WERI-Rb-1 (cell line): ENCODE data around the gene ITGAL.

Experiments
- DNase-seq: peaks from one replicate; pipeline ENCODE4 v3.0.0-alpha.2; 2020
- H3K27ac ChIP-seq: fragments of 250-450 bp; sonication (Bioruptor Pico); 2 replicates; pipeline ENCODE4 v1.5.1; 2020; ENCODE audit warnings: mild to moderate bottlenecking, moderate library complexity
- H3K27me3 ChIP-seq: fragments of 250-450 bp; sonication (Bioruptor Pico); 2 replicates; pipeline ENCODE4 v1.5.1; 2021; ENCODE audit warnings: mild to moderate bottlenecking, low read depth, moderate library complexity; ENCODE audit not compliant: insufficient read depth, severe bottlenecking
- H3K36me3 ChIP-seq: fragments of 250-450 bp; sonication (Bioruptor Pico); 2 replicates; pipeline ENCODE4 v1.5.1; 2020; ENCODE audit warnings: mild to moderate bottlenecking, moderate library complexity
- H3K4me3 ChIP-seq: 2 replicates; pipeline ENCODE4 v1.5.1; 2011; ENCODE audit warnings: low read depth, mild to moderate bottlenecking, control low read depth, low read length
- H3K9me3 ChIP-seq: fragments of 250-450 bp; sonication (Bioruptor Pico); 2 replicates; pipeline ENCODE4 v1.5.1; 2021; ENCODE audit warnings: mild to moderate bottlenecking, moderate library complexity; ENCODE audit not compliant: severe bottlenecking
- CTCF ChIP-seq: IDR thresholded peaks from 2 replicates; pipeline ENCODE4 v1.5.1; 2011; ENCODE audit warnings: low read depth, mild to moderate bottlenecking, control low read depth, inconsistent platforms, low read length

Gene ITGAL

DNA sequence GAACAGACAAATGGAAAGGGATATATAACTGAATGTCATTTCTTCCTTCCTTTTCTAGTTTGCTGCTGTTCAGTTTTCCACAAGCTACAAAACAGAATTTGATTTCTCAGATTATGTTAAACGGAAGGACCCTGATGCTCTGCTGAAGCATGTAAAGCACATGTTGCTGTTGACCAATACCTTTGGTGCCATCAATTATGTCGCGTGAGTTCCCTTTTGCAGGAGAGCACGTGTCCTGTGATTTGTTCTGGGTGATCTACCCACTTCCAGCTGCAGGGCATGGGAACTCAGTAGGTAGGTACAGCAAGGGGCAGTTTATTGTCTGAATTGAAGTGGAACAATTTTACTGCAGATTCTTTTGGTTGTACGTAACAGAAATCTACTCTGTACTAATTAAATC lies 8.8 kb downstream of the ITGAL start:
- H3K27ac ChIP-seq: no peak overlapping the region
- no peak overlapping the region for H3K4me3 ChIP-seq
- DNase-seq: no peak
- H3K27me3 ChIP-seq: no peaks in the 10 kb centered on the region
- no peak for TF ChIP-seq CTCF
- no peaks in the 10 kb centered on the region for H3K9me3 ChIP-seq
- H3K36me3 ChIP-seq: no peaks in the 10 kb centered on the region

- no peak for DNase-seq
- H3K36me3 ChIP-seq: no peaks in the 10 kb centered on the region
- no peaks in the 10 kb centered on the region for H3K27me3 ChIP-seq
- no peak overlapping the region for H3K27ac ChIP-seq
- no peak for TF ChIP-seq CTCF
- no peak overlapping the region for H3K4me3 ChIP-seq
- no peaks in the 10 kb centered on the region for H3K9me3 ChIP-seq
Observed at GRCh38 chr16:30482366-30482765, 9.8 kb downstream of the ITGAL start.

GRCh38 chr16:30484887-30485286 lies 12.3 kb downstream of the ITGAL start:
- Histone ChIP-seq H3K27me3 (no peaks in the 10 kb centered on the region), H3K9me3 (no peaks in the 10 kb centered on the region), H3K4me3 (no peak overlapping the region), H3K36me3 (no peaks in the 10 kb centered on the region), H3K27ac (no peak overlapping the region)
- TF ChIP-seq CTCF: no peak
- no peak for DNase-seq

DNA sequence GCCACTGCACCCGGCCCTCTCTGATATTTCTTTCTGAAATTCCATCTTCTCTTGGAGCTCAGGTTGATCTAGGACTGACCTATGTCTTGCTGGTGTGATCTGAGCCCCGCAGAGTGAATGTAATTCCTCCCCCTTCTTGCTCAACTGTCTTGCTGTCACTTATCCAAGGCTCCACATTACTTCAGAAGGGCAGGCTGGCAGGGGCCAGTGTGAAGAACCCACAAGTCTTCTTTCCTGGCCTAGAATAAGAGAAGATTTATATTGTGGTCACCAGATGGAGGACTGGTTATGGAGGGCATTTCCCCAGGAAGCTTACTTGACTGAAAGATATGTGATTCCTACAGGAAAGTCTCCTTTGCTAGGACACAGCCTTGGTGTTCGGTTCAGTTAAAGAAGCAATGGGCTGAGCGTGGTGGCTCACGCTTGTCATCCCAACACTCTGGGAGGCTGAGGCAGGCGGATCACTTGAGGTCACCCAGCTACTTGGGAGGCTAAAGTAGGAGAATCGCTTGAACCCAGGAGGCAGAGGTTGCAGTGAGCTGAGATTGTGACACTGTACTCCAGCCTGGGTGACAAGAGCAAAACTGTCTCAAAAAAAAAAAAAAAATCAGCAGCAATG lies 13.4 kb downstream of the ITGAL start:
- no peak for DNase-seq
- no peak for TF ChIP-seq CTCF
- no peak overlapping the region for H3K4me3 ChIP-seq
- H3K27ac ChIP-seq: no peak overlapping the region
- no peaks in the 10 kb centered on the region for H3K27me3 ChIP-seq
- H3K9me3 ChIP-seq: no peaks in the 10 kb centered on the region
- no peaks in the 10 kb centered on the region for H3K36me3 ChIP-seq

DNA sequence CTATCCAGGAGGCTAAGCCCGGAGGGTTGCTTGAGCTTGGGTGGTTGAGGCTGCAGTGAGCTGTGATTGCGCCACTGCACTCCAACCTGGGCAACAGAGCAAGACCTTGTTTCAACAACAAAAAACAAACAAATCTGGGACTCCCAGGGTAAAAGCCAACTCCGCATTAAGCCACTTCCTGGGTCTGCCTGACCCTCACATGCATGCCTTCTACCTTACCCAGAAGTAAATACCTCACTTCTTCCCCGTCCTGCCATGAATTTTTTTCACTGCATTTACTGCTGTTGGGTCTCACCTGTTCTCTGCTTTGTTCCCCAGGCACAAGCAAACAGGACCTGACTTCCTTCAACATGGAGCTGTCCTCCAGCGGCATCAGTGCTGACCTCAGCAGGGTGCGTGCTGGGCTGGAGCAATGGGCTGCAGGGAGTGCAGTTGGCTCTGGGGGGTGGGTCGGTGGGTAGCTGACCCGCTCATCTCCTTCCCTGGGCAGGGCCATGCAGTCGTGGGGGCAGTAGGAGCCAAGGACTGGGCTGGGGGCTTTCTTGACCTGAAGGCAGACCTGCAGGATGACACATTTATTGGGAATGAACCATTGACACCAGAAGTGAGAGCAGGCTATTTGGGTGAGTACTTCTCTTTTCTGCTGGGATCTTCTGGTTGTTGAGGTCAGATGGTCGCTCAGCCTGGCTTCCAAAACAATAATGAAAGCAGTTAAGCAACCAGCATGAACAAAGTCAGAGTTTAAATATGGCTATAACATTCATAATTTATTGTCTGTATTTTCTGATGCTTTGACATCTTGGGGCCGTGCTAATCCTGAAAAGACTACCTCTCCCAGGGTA lies 16.4 kb downstream of the ITGAL start:
- no peak overlapping the region for H3K4me3 ChIP-seq
- H3K27me3 ChIP-seq: no peaks in the 10 kb centered on the region
- H3K36me3 ChIP-seq: no peaks in the 10 kb centered on the region
- no peak for TF ChIP-seq CTCF
- H3K27ac ChIP-seq: no peak overlapping the region
- no peaks in the 10 kb centered on the region for H3K9me3 ChIP-seq
- DNase-seq: no peak
